PC-3 (cell line): ENCODE results near the gene RNF8. TPM values are rescaled to one million over a fixed set of nuclear protein-coding genes. Genes with fewer than 3 reads are reported as not detected.

ENCODE experiments used
- ATAC-seq: fragments of 200-7000 bp; cut with Tn5 transposase; 2 replicates; pipeline ENCODE4 v1.9.1; 2020; ENCODE audit warnings: mild to moderate bottlenecking, moderate library complexity
- BruUV-seq: library from RNA; stranded (reverse); fragments of 400-500 nt; replicated peaks from 2 replicates; lab custom pipeline; 2021; lab: Mats Ljungman, UMichigan
- CTCF ChIA-PET: fragments of 300-600 bp; sonication (Branson Sonifier 250); formaldehyde crosslinking; loops from one replicate; lab custom pipeline; 2022; ENCODE audit warnings: antibody characterized with exemption; lab: Charles Lee
- POLR2A ChIA-PET: fragments of 300-600 bp; sonication (Branson Sonifier 250); formaldehyde crosslinking; loops from one replicate; lab custom pipeline; 2022; ENCODE audit warnings: antibody characterized with exemption; ENCODE audit not compliant: unreplicated experiment; lab: Charles Lee
- DNase-seq: peaks from one replicate; pipeline ENCODE4 v3.0.0-alpha.2; 2015
- H2AFZ ChIP-seq: fragments of 300-600 bp; sonication (generic); 2 replicates; pipeline ENCODE4 v1.6.0; 2016; ENCODE audit warnings: antibody characterized with exemption, low read length
- H3F3A ChIP-seq: fragments of 300-600 bp; sonication (generic); one replicate; pipeline ENCODE4 v1.6.0; 2017; ENCODE audit warnings: antibody characterized with exemption, low read length, control low read depth, mild to moderate bottlenecking; ENCODE audit not compliant: unreplicated experiment
- H3K27ac ChIP-seq: fragments of 300-600 bp; sonication (generic); 2 replicates; pipeline ENCODE4 v1.5.1; 2016; ENCODE audit warnings: mild to moderate bottlenecking, low read length
- H3K27me3 ChIP-seq: fragments of 300-600 bp; sonication (generic); 2 replicates; pipeline ENCODE4 v1.6.1; 2016; ENCODE audit warnings: low read length, mixed read lengths
- H3K36me3 ChIP-seq: fragments of 300-600 bp; sonication (generic); 2 replicates; pipeline ENCODE4 v1.6.1; 2016; ENCODE audit warnings: low read depth, mixed run types, low read length, mixed read lengths
- H3K4me1 ChIP-seq: fragments of 300-600 bp; sonication (generic); 2 replicates; pipeline ENCODE4 v1.5.1; 2016; ENCODE audit warnings: low read length; ENCODE audit not compliant: insufficient read depth
- H3K4me2 ChIP-seq: fragments of 300-600 bp; sonication (generic); 2 replicates; pipeline ENCODE4 v1.6.0; 2016; ENCODE audit warnings: low read length
- H3K4me3 ChIP-seq: fragments of 300-600 bp; sonication (generic); 2 replicates; pipeline ENCODE4 v1.5.1; 2016; ENCODE audit warnings: mild to moderate bottlenecking, low read length, mixed read lengths
- H3K79me2 ChIP-seq: fragments of 300-600 bp; sonication (generic); 2 replicates; pipeline ENCODE4 v1.6.1; 2017; ENCODE audit warnings: low read length, mixed read lengths
- H3K9ac ChIP-seq: fragments of 300-600 bp; sonication (generic); 2 replicates; pipeline ENCODE4 v1.6.0; 2016; ENCODE audit warnings: mild to moderate bottlenecking, low read length
- H3K9me2 ChIP-seq: fragments of 300-600 bp; sonication (generic); replicated peaks from 2 replicates; pipeline ENCODE4 v1.6.1; 2016; ENCODE audit warnings: mixed run types, low read length, mixed read lengths
- H3K9me3 ChIP-seq: fragments of 300-600 bp; sonication (generic); 2 replicates; pipeline ENCODE4 v1.6.1; 2016; ENCODE audit warnings: low read length, mixed read lengths
- H4K20me1 ChIP-seq: fragments of 300-600 bp; sonication (generic); 2 replicates; pipeline ENCODE4 v1.6.1; 2016; ENCODE audit warnings: low read length, mixed read lengths
- EZH2 ChIP-seq: fragments of 300-600 bp; sonication (generic); IDR thresholded peaks from one replicate; pipeline ENCODE4 v1.6.1; 2017; ENCODE audit warnings: antibody characterized with exemption, mild to moderate bottlenecking, low read length; ENCODE audit not compliant: unreplicated experiment
- EZH2phosphoT487 ChIP-seq: fragments of 300-600 bp; sonication (generic); IDR thresholded peaks from 2 replicates; pipeline ENCODE4 v1.6.1; 2018; ENCODE audit warnings: mild to moderate bottlenecking, antibody characterized with exemption, low read length, borderline replicate concordance
- intact Hi-C: fragments of 100-400 bp; cut with micrococcal nuclease; formaldehyde crosslinking; loops from 2 replicates; pipeline ENCODE4 v1.9.0; 2023
- total RNA-seq: library from RNA; depleted of rRNA; stranded (reverse); fragments of >200 nt; gene quantifications from 2 replicates; pipeline ENCODE4 v1.2.3, GENCODE V29; 2014
- TF ChIP-seq, protein P1 (sequence below): fragments of 300-600 bp; sonication (generic); conservative IDR thresholded peaks from 2 replicates; pipeline ENCODE4 v1.5.1; 2017; ENCODE audit warnings: antibody characterized with exemption, low read depth, mild to moderate bottlenecking, low read length

Gene RNF8
- total RNA-seq, 1 experiment from 2014 or later: 28.1 TPM

DNA sequence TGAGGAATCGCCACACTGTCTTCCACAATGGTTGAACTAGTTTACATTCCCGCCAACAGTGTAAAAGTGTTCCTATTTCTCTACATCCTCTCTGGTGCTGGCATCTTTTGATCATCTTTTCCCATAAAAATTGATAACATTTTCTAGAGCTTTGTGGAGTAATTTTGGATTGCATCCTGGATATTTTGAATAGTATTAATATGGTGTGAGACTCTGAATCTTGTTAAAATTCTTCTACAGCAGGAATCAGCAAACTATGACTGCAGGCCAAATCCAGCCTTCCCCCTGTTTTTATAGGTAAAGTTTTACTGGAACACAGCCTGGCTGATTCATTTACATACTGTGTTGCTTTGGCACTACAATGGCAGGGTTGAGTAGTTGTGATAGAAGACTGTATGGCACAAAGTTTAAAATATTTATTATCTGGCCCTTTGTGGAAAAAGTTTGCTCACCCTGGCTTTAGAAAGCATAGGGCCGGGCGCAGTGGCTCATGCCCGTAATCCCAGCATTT, 15.0 kb upstream of the RNF8 start:
- no peaks in the 10 kb centered on the region for H3K9me2 ChIP-seq
- ChIA-PET POLR2A (interaction anchor here (0.6 kb wide), 1 partner anchor 43 kb away, joined by 3 read pairs; no protein-coding TSS in a partner anchor), CTCF (no interaction called here)
- DNase-seq: peak; percentile 30
- intact Hi-C loops: loop anchor here (2.0 kb wide), 1 partner anchor 14 kb away; no protein-coding TSS in a partner anchor
- peak overlapping the region; percentile 58; the same call in 1 of the 2 replicates for H3K27ac ChIP-seq
- no peak for TF ChIP-seq EZH2phosphoT487
- no peaks in the 10 kb centered on the region for H3F3A ChIP-seq
- no peak overlapping the region for H3K4me3 ChIP-seq
- no peaks in the 10 kb centered on the region for H4K20me1 ChIP-seq
- no peaks in the 10 kb centered on the region for H3K27me3 ChIP-seq
- no TSS peak for BruUV-seq
- H3K36me3 ChIP-seq: no peaks in the 10 kb centered on the region
- H3K4me1 ChIP-seq: peaks cover 19% of the 10 kb centered on the region
- H2AFZ ChIP-seq: no peak overlapping the region
- no peaks in the 10 kb centered on the region for H3K79me2 ChIP-seq
- H3K9me3 ChIP-seq: no peaks in the 10 kb centered on the region
- no peak overlapping the region for H3K4me2 ChIP-seq
- no peak overlapping the region for H3K9ac ChIP-seq
- peak; percentile 82 for ATAC-seq

DNA sequence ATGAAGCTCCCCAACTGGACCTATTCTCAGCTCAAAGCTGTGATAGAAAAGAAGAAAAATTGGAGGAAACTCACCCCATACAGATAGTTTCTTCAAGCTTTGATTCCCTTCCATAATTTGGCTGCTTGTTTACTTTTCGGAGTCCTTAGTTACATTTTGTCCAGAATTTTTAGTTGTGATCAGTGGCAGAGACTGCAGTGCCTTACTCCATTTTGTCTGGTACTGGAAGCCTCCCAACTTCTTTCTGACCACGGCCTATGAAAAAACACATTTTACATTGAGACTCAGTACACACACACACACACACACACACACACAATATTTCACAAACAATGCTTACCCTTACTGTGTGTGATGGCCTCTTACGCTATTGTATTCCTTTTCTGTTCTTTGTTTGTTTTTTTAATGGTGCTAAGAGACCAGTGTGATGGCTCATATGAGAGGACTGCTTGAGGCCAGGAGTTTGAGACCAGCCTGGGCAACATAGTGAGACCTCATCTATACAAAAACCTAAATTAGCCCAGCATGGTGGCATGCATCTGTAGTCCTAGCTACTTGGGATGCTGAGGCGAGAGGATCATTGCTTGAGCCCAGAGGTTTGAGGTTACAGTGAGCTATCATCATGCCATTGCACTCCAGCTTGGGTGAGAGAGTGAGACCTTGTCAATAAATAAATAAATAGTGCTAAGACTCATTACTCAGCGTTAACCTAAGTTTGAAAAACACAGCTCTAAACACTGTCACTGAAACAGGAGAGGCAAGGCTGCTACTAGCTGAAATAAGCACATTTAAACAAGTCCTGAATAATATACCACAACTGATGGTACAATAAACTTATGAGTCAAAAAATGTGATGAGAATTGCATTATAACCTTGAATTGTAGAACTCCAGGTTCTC, 13.8 kb upstream of the RNF8 start:
- POLR2A ChIA-PET: interaction anchor here (0.5 kb wide), 1 partner anchor 660 kb away, joined by 3 read pairs; no protein-coding TSS in a partner anchor
- no peaks in the 10 kb centered on the region for H3K79me2 ChIP-seq
- H3K27ac ChIP-seq: peak overlapping the region; percentile 58
- 0 out of 2 replicates have a peak overlapping the region, but pooled peaks have one; percentile 37 for H2AFZ ChIP-seq
- no peaks in the 10 kb centered on the region for H3K9me2 ChIP-seq
- no peaks in the 10 kb centered on the region for H3F3A ChIP-seq
- CTCF ChIA-PET: interaction anchor here (0.5 kb wide), 1 partner anchor 54 kb away, joined by 3 read pairs; no protein-coding TSS in a partner anchor
- ATAC-seq (peak; percentile 47), DNase-seq (no peak)
- no peaks in the 10 kb centered on the region for H4K20me1 ChIP-seq
- peak overlapping the region; percentile 0; the same call in 1 of the 2 replicates for H3K9ac ChIP-seq
- no peaks in the 10 kb centered on the region for H3K27me3 ChIP-seq
- H3K36me3 ChIP-seq: no peaks in the 10 kb centered on the region
- TF ChIP-seq, protein P1, sequence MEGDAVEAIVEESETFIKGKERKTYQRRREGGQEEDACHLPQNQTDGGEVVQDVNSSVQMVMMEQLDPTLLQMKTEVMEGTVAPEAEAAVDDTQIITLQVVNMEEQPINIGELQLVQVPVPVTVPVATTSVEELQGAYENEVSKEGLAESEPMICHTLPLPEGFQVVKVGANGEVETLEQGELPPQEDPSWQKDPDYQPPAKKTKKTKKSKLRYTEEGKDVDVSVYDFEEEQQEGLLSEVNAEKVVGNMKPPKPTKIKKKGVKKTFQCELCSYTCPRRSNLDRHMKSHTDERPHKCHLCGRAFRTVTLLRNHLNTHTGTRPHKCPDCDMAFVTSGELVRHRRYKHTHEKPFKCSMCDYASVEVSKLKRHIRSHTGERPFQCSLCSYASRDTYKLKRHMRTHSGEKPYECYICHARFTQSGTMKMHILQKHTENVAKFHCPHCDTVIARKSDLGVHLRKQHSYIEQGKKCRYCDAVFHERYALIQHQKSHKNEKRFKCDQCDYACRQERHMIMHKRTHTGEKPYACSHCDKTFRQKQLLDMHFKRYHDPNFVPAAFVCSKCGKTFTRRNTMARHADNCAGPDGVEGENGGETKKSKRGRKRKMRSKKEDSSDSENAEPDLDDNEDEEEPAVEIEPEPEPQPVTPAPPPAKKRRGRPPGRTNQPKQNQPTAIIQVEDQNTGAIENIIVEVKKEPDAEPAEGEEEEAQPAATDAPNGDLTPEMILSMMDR: no peak
- TF ChIP-seq EZH2phosphoT487: no peak
- no peak for TF ChIP-seq EZH2
- peak overlapping the region; percentile 44 for H3K4me2 ChIP-seq
- no peak overlapping the region for H3K4me3 ChIP-seq
- BruUV-seq: no TSS peak
- intact Hi-C loops: loop anchor here (2.0 kb wide), 1 partner anchor 15 kb away; no protein-coding TSS in a partner anchor
- no peaks in the 10 kb centered on the region for H3K9me3 ChIP-seq
- H3K4me1 ChIP-seq: peaks cover 19% of the 10 kb centered on the region

DNA sequence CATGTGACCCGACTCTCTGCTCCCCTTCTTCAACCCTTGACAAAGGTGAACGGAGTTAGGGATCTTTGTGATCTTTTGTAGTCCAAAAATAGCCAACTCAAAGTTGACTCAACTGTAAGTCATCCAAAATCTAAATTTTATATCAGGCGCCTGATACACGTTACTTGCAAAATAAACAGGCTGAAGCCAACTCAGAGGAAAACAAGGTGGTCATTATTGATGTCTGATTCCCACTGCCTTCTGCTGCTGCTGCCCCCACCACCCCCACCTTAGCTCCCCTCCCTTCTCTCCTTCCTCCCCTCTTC, 13.2 kb upstream of the RNF8 start:
- Histone ChIP-seq H3F3A (no peaks in the 10 kb centered on the region), H4K20me1 (no peaks in the 10 kb centered on the region), H3K9ac (peak overlapping the region; percentile 0; the same call in 1 of the 2 replicates), H3K4me2 (peak overlapping the region; percentile 44), H3K9me2 (no peaks in the 10 kb centered on the region), H3K36me3 (no peaks in the 10 kb centered on the region), H3K4me1 (peaks cover 19% of the 10 kb centered on the region), H3K27me3 (no peaks in the 10 kb centered on the region), H3K9me3 (no peaks in the 10 kb centered on the region), H2AFZ (0 out of 2 replicates have a peak overlapping the region, but pooled peaks have one; percentile 37), H3K4me3 (no peak overlapping the region), H3K79me2 (no peaks in the 10 kb centered on the region), H3K27ac (peak overlapping the region; percentile 58)
- DNase-seq (peak; percentile 63), ATAC-seq (peak; percentile 66)
- TF ChIP-seq, protein P1: no peak
- no peak for TF ChIP-seq EZH2phosphoT487
- TF ChIP-seq EZH2: no peak
- intact Hi-C loops: no loop called here
- BruUV-seq: no TSS peak
- ChIA-PET CTCF (interaction anchor here (0.5 kb wide), 1 partner anchor 53 kb away, joined by 3 read pairs; no protein-coding TSS in a partner anchor), POLR2A (interaction anchor here (0.5 kb wide), 1 partner anchor 659 kb away, joined by 3 read pairs; no protein-coding TSS in a partner anchor)
